Neural cell (in vitro differentiated cells): Measurements from ENCODE around the gene FAM241A.

Experiments
- CTCF ChIP-seq: fragments of 450-650 bp; IDR thresholded peaks from 2 replicates; pipeline ENCODE4 v1.5.1; 2014; ENCODE audit warnings: antibody characterized with exemption, mild to moderate bottlenecking, moderate library complexity; ENCODE audit not compliant: poor library complexity, severe bottlenecking
- EP300 ChIP-seq: fragments of 450-650 bp; conservative IDR thresholded peaks from 2 replicates; pipeline ENCODE4 v1.6.1; 2014; ENCODE audit warnings: antibody characterized with exemption, mild to moderate bottlenecking, moderate library complexity; ENCODE audit not compliant: poor library complexity, severe bottlenecking
- MXI1 ChIP-seq: fragments of 450-650 bp; conservative IDR thresholded peaks from 2 replicates; pipeline ENCODE4 v1.6.1; 2014; ENCODE audit warnings: antibody characterized with exemption, mild to moderate bottlenecking; ENCODE audit not compliant: poor library complexity, severe bottlenecking
- POLR2AphosphoS5 ChIP-seq: IDR thresholded peaks from 2 replicates; pipeline ENCODE4 v1.6.1; 2012
- TAF1 ChIP-seq: IDR thresholded peaks from 2 replicates; pipeline ENCODE4 v1.6.1; 2012; ENCODE audit warnings: low read depth

- TF ChIP-seq CTCF (no peak), POLR2AphosphoS5 (no peak), TAF1 (no peak), MXI1 (no peak), EP300 (no peak)
Measured at GRCh38 chr4:112213091-112213490, 67.8 kb downstream of the FAM241A start.
